Esophagus muscularis mucosa (tissue), 4 donors: ENCODE results near the gene RAMP3. TPM values are rescaled to one million over a fixed set of nuclear protein-coding genes. Genes with fewer than 3 reads are reported as not detected.

Source experiments
- DNase-seq: peaks from one replicate; pipeline ENCODE4 v3.0.0-alpha.2; 2017; ENCODE audit errors: extremely low spot score
- H3K27ac ChIP-seq, 4 donors: fragments of 200-600 bp; sonication (generic); replicated peaks in 1 of 4; 1 replicate in 3 of 4; 2 replicates in 1 of 4; pipeline ENCODE4 v1.5.1; 2016 to 2019; ENCODE audit warnings: mild to moderate bottlenecking in 1 of 4
- H3K27me3 ChIP-seq, 4 donors: fragments of 200-600 bp; sonication (generic); one replicate each; pipeline versions ENCODE4 v1.5.1 to v1.6.0; 2016 to 2019
- H3K36me3 ChIP-seq, 4 donors: fragments of 200-600 bp; sonication (generic); one replicate each; pipeline ENCODE4 v1.5.1; 2016 to 2019
- H3K4me1 ChIP-seq, 4 donors: fragments of 200-600 bp; sonication (generic); one replicate each; pipeline ENCODE4 v1.5.1; 2016 to 2019
- H3K4me3 ChIP-seq, 4 donors: fragments of 200-600 bp; sonication (generic); 1 replicate in 2 of 4; 2 replicates in 2 of 4; pipeline ENCODE4 v1.5.1; 2016 to 2019; ENCODE audit warnings: mild to moderate bottlenecking in 4 of 4, moderate library complexity in 1 of 4
- H3K9me3 ChIP-seq, 4 donors: fragments of 200-600 bp; sonication (generic); 1 replicate in 3 of 4; 2 replicates in 1 of 4; pipeline ENCODE4 v1.5.1; 2016 to 2019
- CTCF ChIP-seq, 3 experiments: fragments of 200-600 bp in 2 of 3; fragments of 450-650 bp in 1 of 3; sonication (generic) in 2 of 3; IDR thresholded peaks; one replicate each; pipeline ENCODE4 v1.5.1; 2017 to 2019; ENCODE audit warnings: antibody characterized with exemption in 3 of 3, mild to moderate bottlenecking in 2 of 3, moderate library complexity in 1 of 3
- EP300 ChIP-seq: sonication (generic); formaldehyde crosslinking; IDR thresholded peaks from one replicate; pipeline ENCODE4 v1.6.1; 2017; ENCODE audit warnings: antibody characterized with exemption
- POLR2A ChIP-seq: fragments of 450-650 bp; IDR thresholded peaks from one replicate; pipeline ENCODE4 v1.6.1; 2017; ENCODE audit warnings: antibody characterized with exemption, moderate library complexity, mild to moderate bottlenecking, low read depth
- POLR2AphosphoS5 ChIP-seq, 2 donors: sonication (generic); formaldehyde crosslinking; IDR thresholded peaks; one replicate each; pipeline ENCODE4 v1.6.1; 2017; ENCODE audit warnings: antibody characterized with exemption in 2 of 2
- WGBS: methylation state at CpG from one replicate; pipeline ENCODE4 v1.1.5; 2018; 5-methylcytosine and 5-hydroxymethylcytosine counted together
- intact Hi-C: fragments of 100-400 bp; cut with DNase I; formaldehyde crosslinking; loops from one replicate; pipeline ENCODE4 v1.15.1; 2023
- total RNA-seq, 4 donors: library from RNA; depleted of rRNA; stranded (reverse); fragments of >200 nt; gene quantifications; one replicate each; pipeline versions ENCODE4 v1.1.0 to v1.2.1, GENCODE V29; 2016

The RAMP3 gene
- total RNA-seq, 4 donors from 2014 or later = 30.7 to 112 (median 77.2) TPM

DNA sequence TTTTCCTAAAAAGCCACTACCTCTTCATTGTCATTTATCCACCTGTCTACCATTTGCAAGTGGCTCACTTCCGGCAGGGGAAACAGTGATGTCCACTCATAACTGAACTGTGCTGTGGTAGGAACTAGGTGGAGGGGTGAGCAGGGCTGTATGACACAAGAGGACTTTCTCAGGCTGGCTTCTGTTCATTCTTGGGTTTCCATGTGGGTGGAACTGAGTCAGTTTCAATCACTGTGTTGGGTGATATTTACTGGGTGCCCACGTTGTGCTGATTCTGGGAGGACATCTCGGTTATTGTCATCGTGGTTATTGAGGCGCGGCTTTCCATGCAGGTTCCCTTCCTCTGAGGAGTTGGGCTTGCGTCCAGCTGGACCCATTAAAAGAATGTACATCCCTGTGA lies 38.8 kb downstream of the RAMP3 start:
- TF ChIP-seq POLR2A = no peak
- H3K27ac ChIP-seq = no peak overlapping the region
- no peaks in the 10 kb centered on the region for H3K9me3 ChIP-seq
- H3K27me3 ChIP-seq = no peaks in the 10 kb centered on the region
- H3K4me3 ChIP-seq = no peak overlapping the region
- no peak for DNase-seq
- WGBS = 97% methylated on average over 7 of the region's 7 CpGs
- intact Hi-C loops = no loop called here
- no peaks in the 10 kb centered on the region for H3K36me3 ChIP-seq
- peaks cover 3 to 13% (median 9%) of the 10 kb centered on the region in 4 donors for H3K4me1 ChIP-seq

GRCh38 chr7:45197461-45197860 lies 39.9 kb downstream of the RAMP3 start:
- Histone ChIP-seq H3K9me3 (no peaks in the 10 kb centered on the region), H3K4me3 (no peak overlapping the region), H3K4me1 (peaks cover 3 to 13% (median 9%) of the 10 kb centered on the region in 4 donors), H3K27me3 (no peaks in the 10 kb centered on the region), H3K36me3 (no peaks in the 10 kb centered on the region), H3K27ac (no peak overlapping the region)
- no peak for TF ChIP-seq EP300
- TF ChIP-seq POLR2AphosphoS5 (IDR thresholded peaks at IDR 0.05) = no peak
- TF ChIP-seq CTCF (IDR thresholded peaks at IDR 0.05) = no peak
- TF ChIP-seq POLR2A = no peak
- intact Hi-C loops = no loop called here
- 76% methylated on average over 2 of the region's 2 CpGs for WGBS
- DNase-seq = no peak

GRCh38 chr7:45198986-45199385 lies 41.4 kb downstream of the RAMP3 start:
- Histone ChIP-seq H3K36me3 (no peaks in the 10 kb centered on the region), H3K4me3 (no peak overlapping the region), H3K4me1 (peaks cover 7 to 10% (median 8%) of the 10 kb centered on the region in 4 donors), H3K27me3 (no peaks in the 10 kb centered on the region), H3K9me3 (no peaks in the 10 kb centered on the region), H3K27ac (no peak overlapping the region)
- TF ChIP-seq EP300 (no peak), CTCF (IDR thresholded peaks at IDR 0.05) (no peak), POLR2A (no peak), POLR2AphosphoS5 (IDR thresholded peaks at IDR 0.05) (no peak)
- intact Hi-C loops = no loop called here
- DNase-seq = no peak
- WGBS = 85% methylated on average over 3 of the region's 3 CpGs

GRCh38 chr7:45199506-45199905 lies 41.9 kb downstream of the RAMP3 start:
- intact Hi-C loops = no loop called here
- no peak for TF ChIP-seq EP300
- no peak for TF ChIP-seq POLR2AphosphoS5 (IDR thresholded peaks at IDR 0.05)
- no peak for TF ChIP-seq CTCF (IDR thresholded peaks at IDR 0.05)
- no peak for TF ChIP-seq POLR2A
- no peak for DNase-seq

DNA sequence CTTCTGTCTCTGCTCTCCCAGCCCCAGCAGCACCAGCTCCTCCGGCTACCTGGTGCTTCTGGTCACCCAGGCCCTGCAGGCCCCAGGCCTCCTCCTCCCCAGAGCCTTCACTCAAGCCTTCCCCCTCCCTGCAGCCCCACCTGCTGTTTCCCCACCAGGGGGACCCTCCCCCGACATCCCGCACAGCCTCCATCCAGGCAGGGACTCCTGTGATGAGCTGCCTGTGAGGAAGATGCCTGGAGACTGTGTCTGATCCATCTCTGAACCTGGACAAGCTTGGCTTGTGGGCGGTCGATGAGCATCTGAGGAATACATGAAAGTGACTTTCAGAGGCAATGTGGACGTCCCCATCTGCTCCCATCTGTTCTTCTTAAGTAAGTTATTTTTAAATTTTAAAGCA lies 45.0 kb downstream of the RAMP3 start:
- peaks cover 8 to 13% (median 10%) of the 10 kb centered on the region in 4 donors for H3K4me1 ChIP-seq
- no peaks in the 10 kb centered on the region for H3K9me3 ChIP-seq
- H3K36me3 ChIP-seq = no peaks in the 10 kb centered on the region
- DNase-seq = no peak
- intact Hi-C loops = no loop called here
- H3K27me3 ChIP-seq = no peaks in the 10 kb centered on the region
- H3K4me3 ChIP-seq = no peak overlapping the region
- WGBS = 83% methylated on average over 6 of the region's 6 CpGs
- TF ChIP-seq POLR2AphosphoS5 (IDR thresholded peaks at IDR 0.05) = no peak
- TF ChIP-seq POLR2A = no peak
- TF ChIP-seq EP300 = no peak
- no peak for TF ChIP-seq CTCF (IDR thresholded peaks at IDR 0.05)
- H3K27ac ChIP-seq = no peak overlapping the region

More at GRCh38 chr7:45199506-45199905, 41.9 kb downstream of the RAMP3 start:
- Histone ChIP-seq H3K4me1 (peaks cover 8 to 11% (median 10%) of the 10 kb centered on the region in 4 donors), H3K27me3 (no peaks in the 10 kb centered on the region), H3K27ac (no peak overlapping the region), H3K9me3 (no peaks in the 10 kb centered on the region), H3K4me3 (no peak overlapping the region), H3K36me3 (no peaks in the 10 kb centered on the region)
- WGBS = 91% methylated on average over 4 of the region's 4 CpGs
